NCI-H1436 treated with DMSO at 0.1 percent for 48 hours (cell line): Measurements from ENCODE around the gene FBXO34.

Source experiments
- DNase-seq: peaks from one replicate; lab custom pipeline; 2025; lab: John Stamatoyannopoulos, UW

Gene FBXO34

GRCh38 chr14:55272922-55273321 lies 1.7 kb downstream of the FBXO34 start:
- DNase-seq = no peak

- DNase-seq = no peak
Observed at GRCh38 chr14:55274146-55274545, 2.9 kb downstream of the FBXO34 start.

DNA sequence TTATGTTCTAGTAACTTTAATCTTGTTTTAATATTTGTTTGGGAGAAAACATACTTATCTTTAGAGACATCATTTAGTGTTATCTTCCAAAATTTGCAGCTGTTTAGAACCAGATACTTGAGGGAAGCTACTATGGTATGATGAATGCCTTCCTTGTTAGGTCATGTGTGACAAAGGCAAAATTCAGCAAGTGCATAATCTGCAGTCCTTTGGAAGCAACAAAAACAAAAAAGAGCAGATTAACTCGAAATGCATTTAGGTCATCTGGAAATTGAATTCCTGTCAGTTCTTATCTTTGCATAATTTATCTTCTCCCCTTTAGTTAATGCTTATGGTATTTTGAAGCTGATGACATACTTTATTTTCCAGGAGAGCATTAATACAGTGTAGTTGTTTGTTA lies 3.5 kb downstream of the FBXO34 start:
- DNase-seq = no peak

DNA sequence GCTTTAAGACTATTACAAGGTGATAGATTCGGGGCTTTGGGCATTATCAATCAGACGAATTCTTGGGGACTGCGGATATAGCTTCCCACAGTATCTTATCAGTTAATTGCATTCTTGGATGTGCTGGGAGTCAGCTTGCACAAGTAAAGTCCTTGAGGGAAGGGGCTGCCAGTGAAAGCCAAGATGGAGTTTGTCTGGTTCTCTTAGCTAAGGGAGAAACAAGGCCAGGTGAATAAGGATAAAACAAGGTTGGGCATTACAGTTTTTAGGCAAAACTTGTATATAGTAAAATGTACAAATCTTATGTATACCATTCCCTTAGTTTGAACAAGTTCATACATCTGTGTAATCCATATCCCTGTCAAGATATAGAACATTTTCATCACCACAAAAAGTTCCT lies 5.5 kb downstream of the FBXO34 start:
- no peak for DNase-seq

- no peak for DNase-seq
Observed at GRCh38 chr14:55277972-55278740, 6.9 kb downstream of the FBXO34 start.

DNA sequence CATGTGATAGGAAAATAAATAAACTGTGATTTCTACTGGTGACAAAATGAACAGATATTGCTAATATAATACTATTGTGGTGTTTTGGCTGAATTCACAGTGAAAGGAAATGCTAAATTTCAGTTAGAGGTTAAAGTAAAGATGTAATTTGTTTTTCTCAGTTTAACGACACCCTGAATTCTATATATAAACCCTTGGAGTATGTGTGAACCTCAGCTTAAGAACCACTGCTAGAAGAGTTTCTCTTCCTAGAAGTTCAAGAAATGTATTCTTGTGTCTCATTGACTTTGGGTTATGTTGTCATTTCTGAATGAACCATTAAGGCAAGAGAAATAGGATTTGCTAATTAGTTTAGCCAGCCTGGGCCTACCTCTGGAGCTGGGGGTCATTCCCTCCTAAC lies 8.2 kb downstream of the FBXO34 start:
- no peak for DNase-seq

DNA sequence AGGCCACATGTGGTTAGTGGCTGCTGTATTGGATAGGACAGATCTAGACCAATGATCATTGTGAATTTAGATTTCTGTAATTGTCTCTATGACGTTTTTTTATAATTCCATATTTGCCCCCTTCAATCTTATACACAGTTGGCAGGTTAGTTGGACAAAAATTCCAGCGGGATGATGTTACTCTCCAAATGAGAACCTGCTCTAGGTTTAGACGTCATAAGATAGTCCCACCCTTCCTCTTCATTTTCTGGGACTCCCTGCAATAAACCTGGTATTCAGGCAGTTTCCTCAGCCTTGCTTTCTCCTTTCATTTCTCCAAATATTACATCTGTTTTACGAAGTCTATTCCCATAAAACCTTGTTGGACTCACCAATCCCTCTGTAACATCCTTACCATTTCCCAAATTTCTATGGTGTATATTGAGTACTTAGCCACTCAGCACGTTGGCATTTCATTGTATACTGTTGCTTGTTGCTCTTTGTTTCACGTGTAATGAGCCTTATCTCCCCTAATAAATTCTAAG lies 10.2 kb downstream of the FBXO34 start:
- no peak for DNase-seq

DNA sequence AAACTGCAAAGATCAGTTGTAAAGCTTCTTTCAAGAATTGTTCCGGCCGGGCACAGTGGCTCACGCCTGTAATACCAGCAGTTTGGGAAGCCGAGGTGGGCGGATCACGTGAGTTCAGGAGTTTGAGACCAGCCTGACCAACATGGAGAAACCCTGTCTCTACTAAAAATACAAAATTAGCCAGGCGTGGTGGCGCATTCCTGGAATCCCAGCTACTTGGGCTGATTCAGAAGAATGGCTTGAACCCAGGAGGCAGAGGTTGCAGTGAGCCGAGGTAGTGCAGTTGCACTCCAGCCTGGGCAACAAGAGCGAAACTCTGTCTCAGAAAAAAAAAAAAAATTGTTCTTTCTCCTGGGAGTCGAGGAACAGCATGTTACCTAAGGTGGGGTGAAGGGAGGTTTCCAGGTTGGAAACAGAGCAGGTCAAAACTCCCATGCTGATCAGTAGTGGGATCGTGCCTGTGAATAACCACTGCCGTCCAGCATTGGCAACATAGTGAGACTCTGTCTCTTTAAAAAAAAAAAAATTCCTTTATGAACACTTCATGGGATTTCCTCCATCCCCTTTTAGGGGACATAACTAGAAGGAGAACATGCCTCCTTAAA lies 13.9 kb downstream of the FBXO34 start:
- DNase-seq = no peak

DNA sequence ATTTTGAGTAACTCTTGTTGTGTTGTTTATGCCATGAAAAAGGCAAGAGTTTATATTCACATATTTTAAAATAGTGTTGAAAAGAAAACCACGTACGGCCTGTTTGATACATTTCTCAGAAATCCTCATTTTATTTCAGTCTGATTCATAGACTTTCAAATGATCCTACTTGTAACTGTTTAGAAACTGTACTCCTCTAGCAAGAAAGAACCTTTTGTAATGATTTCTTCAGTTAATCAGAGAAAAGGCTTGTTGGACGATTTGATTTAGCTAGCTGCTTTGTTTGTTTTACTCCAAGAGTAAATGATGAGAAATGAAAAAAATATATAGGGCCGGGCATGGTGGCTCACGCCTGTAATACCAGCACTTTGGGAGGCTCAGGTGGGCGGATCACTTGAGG lies 17.2 kb downstream of the FBXO34 start:
- DNase-seq = no peak

DNA sequence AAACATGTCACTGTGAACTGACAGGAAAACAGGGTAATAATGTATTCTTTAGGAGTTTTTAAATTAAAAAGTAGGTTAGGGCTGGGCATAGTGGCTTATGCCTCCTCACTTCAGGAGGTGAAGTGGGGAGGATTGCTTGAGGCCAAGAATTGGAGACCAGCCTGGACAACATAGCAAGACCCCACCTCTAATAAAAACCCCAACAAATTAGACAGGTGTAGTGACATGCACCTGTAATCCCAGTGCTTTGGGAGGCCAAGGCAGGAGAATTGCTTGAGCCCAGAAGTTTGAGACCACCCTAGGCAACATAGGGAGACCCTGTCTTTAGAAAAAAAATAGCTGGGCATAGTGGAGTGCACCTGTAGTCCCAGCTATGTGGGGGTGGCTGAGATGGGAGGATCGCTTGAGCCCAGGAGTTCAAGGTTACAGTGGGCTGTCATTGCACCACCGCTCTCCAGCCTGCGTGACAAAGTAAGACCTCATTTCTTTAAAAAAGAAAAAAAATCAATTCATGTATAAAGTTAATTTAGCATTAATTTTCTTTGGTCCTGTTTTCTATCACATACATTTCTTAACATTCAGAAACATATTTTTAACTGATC lies 20.4 kb downstream of the FBXO34 start:
- DNase-seq = no peak

DNA sequence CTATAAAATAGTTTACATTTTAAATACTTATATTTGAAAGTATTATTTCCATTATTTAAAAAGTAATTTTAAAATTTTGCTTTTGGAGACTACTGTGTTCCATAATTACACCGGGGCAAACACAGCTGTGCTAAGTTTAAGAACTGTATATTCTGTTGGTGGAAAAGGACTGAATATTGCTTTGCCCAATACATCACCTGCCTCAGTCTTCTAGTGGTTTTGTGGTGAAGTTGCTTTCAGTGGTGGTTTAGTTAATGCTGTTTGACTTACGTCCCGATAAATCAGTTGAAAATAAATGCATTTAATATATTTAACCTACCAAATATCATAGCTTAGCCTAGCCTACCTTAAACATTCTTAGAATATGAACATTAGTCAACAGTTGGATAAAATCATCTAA lies 23.4 kb downstream of the FBXO34 start:
- DNase-seq = no peak

DNA sequence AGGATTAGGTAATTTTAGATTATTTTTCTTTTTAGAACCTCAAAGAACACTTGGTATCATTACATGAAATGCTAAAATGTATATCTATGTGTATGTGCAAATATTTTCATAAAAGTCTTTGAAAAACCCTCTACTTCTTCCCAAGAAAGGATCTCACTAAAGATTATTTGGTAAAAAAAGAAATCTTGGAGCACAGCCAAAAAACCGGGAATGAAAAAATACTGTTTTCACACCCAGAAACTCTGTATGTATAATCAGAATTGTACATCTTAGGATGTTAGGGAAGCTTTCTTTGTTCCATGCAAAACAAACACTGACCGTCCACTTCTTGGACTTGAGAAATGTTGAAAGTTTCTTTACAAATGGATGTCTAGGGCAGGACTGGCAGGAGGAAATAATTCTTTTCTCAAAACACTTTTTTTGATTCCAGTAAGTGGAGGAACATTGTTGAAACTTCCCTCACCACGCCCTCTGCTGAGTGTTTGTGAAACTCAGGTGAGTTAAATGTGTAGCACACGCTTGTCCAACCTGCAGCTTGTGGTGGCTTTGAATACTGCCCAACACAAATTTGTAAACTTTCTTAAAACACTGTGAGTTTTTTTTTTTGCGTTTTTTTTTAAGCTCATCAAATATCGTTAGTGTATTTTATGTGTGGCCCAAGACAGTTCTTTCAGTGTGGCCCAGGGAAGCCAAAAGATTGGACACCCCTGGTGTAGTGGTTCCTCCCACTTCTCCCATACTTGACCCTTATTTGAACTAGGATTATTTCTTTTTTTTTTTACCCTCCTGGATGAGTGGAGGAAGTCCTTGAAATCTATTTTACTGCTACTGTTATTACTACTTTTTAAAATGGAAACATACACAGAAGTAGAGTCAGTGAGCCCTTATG lies 26.6 kb downstream of the FBXO34 start:
- no peak for DNase-seq

GRCh38 chr14:55298500-55298822 lies 27.2 kb downstream of the FBXO34 start:
- no peak for DNase-seq

GRCh38 chr14:55301437-55302121 lies 30.4 kb downstream of the FBXO34 start:
- DNase-seq = no peak

DNA sequence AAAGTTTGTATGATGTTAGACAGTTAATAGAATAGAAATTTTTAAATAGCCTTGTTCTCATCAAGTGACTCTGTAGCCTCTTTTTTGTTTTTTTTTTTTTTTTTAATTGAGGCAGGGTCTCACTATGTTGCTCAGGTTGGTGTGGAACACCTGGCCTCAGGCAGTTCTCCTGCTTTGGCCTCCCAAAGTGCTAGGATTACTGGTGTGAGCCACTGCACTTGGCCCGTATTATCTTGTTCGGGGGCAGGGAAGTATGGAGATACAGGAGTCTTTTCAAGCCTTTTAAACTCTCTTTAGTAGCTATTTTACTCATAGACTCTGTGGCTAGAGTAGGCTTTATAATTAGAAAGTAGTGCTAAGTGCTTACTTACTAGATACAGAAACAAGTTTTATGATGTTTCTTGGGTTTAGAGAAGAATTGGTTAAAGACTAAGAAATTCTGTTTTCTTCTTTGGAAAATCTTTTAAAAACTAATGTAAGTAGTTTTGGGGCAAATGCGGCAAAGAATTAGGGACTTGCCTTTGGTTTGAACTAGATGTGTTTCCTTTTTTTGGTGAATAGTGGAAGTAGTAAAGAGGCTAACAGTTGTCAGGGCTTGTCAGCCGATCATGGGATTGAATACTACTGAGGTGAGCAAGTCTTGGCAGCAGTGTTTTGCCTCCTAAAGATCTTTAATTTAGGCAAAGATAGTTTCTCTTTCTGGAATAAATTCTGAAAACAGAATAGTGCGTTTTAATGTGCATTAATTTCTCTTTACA lies 31.3 kb downstream of the FBXO34 start:
- no peak for DNase-seq

DNA sequence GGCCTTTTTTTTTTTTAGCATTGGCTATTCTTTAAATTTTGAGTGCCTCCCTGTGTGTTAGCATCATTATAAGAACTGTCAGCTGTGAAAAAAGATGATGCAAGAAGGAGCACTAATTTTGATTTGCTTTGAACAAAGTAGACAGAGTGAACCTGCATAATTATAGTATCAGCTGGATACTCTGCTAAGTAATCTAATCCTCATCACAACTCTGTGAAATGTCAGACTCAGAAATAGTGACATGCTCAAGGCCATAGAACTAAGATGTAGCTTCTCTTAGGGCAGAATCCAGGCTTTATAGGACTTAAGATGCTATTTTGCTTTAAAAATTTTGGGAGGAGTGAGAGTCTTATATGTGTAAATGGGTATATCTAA lies 31.9 kb downstream of the FBXO34 start:
- DNase-seq = no peak

DNA sequence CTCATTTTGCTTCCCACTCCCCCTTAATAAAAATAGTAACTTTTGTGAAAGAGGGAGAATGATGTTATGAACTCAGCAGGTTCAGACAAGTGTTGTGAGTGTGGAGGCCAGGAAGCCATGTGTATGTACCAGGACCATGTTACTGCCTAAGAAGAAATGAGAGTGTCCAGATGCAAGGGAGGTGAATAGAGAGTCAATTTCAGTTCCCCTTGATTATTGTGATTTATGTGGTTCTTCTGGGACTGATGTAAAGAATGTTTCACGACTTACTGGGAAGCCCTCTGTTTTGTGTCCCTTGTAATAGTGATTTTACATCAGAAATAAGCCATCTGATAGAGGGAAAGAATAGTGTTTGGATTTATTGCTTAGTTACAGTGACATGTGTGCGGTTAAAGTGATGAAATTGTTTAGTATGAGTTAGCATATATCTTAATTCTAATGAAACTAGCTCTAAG lies 32.5 kb downstream of the FBXO34 start:
- DNase-seq = no peak

DNA sequence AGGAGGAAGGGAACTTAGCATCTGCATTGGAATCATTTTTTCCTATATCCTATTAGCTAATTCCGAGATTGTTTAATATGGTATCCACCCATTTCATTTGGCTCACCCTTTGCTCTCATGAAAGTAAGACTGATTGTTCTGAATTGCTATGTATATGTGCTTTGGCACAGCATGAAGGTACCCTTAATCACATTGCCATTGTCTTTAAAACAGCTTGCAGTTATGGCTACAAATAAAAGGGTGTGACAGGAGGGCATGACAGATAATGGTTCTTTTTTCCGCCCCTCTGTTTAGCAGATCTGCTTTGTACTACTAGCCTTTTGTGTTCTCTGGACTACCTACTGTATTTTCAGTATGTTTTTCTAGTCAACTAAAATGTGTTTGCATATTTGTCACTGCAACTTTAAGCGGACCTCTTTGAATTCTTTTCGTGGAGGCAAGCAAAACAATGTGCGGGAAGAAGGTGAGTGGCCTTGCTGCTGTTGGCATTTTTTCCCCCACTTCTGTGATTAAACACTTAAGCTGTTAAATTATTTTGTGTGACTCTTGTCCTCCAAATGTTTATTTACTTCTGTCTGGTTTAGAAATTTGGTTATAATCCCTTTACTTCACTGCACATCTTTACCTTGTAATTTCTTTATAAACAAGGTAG lies 35.8 kb downstream of the FBXO34 start:
- DNase-seq = no peak

DNA sequence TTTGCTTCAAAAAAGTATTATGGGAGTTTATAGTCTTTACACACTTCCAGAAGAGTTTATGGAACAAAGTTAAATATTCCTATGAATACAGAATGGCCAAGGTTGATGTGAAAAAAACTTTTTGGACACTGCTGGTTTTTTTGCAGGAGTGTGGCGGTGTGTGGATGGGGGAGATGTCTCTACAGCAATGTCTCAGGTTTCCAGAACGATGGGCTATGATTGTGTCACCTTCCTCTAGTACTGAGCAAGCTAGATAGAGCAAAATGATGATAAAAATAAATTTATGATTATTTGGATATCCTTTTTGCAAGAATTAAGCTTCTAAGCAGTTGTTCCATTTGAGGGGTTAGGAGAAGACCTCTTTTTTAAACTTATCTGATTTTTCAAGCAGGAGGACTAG lies 37.9 kb downstream of the FBXO34 start:
- no peak for DNase-seq

- no peak for DNase-seq
Observed at GRCh38 chr14:55309761-55310365, 38.6 kb downstream of the FBXO34 start.
